ENCODE data around the gene ASF1B.

- TF ChIP-seq TAF1 (IDR thresholded peaks at IDR 0.05; ENCODE audit: low read depth) (no peak), NFIC (IDR thresholded peaks at IDR 0.05) (no peak), MAX (IDR thresholded peaks at IDR 0.05) (no peak), REST (IDR thresholded peaks at IDR 0.05; ENCODE audit: low read depth) (no peak), CREB1 (IDR thresholded peaks at IDR 0.05; ENCODE audit: low read depth) (no peak), EGR1 (IDR thresholded peaks at IDR 0.05) (no peak), RAD21 (IDR thresholded peaks at IDR 0.05; ENCODE audit: low read depth) (no peak), EP300 (IDR thresholded peaks at IDR 0.05; ENCODE audit: borderline replicate concordance) (no peak), CEBPB (IDR thresholded peaks at IDR 0.05) (no peak)
These were observed 3.6 kb upstream of the ASF1B start for GRCh38 chr19:14139944-14140343.
